Stimulated activated CD4-positive, alpha-beta T cell treated with anti-CD3 and anti-CD28 coated beads, Interleukin-2, amount 100 ng/mL, for 48 hours (primary cell): Measurements from ENCODE around the gene L1TD1.
"Not testable (repeated sequence)": the region's sequence is repeated elsewhere in the genome, so short reads cannot be mapped to it uniquely, and the experiment has no call there.

Experiments
- DNase-seq, 2 donors: peaks; one replicate each; pipeline ENCODE4 v3.0.0-alpha.2; 2020

The L1TD1 gene

GRCh38 chr1:62194651-62195544 is at the start of gene L1TD1:
Gene L1TD1, plus strand, starts transcription at chr1:62194849. Its CDS starts 11,780 bp downstream, at chr1:62206629.
- no peak for DNase-seq

- no peak for DNase-seq
Measured at GRCh38 chr1:62159940-62160348, 34.7 kb upstream of the L1TD1 start.

- DNase-seq = no peak
Measured at GRCh38 chr1:62161711-62162110, 32.9 kb upstream of the L1TD1 start.

- not testable (repeated sequence) for DNase-seq
Measured at GRCh38 chr1:62170380-62170779, 24.3 kb upstream of the L1TD1 start.

- peak; percentile 29 to 33 for DNase-seq
Measured at GRCh38 chr1:62175568-62176179, 19.0 kb upstream of the L1TD1 start.

GRCh38 chr1:62176597-62177312 is 17.9 kb upstream of the L1TD1 start:
- DNase-seq = no peak

GRCh38 chr1:62177621-62178020 is 17.0 kb upstream of the L1TD1 start:
- no peak for DNase-seq

- no peak for DNase-seq
Measured at GRCh38 chr1:62178372-62178771, 16.3 kb upstream of the L1TD1 start.

- not testable (repeated sequence) for DNase-seq
Measured at GRCh38 chr1:62180054-62180453, 14.6 kb upstream of the L1TD1 start.

GRCh38 chr1:62180639-62181038 is 14.0 kb upstream of the L1TD1 start:
- DNase-seq = no peak

- DNase-seq = no peak
Measured at GRCh38 chr1:62181532-62181931, 13.1 kb upstream of the L1TD1 start.

GRCh38 chr1:62182157-62182556 is 12.5 kb upstream of the L1TD1 start:
- DNase-seq = not testable (repeated sequence)

- not testable (repeated sequence) for DNase-seq
Measured at GRCh38 chr1:62183164-62184020, 11.3 kb upstream of the L1TD1 start.

GRCh38 chr1:62184336-62184735 is 10.3 kb upstream of the L1TD1 start:
- no peak for DNase-seq

GRCh38 chr1:62185233-62185632 is 9.4 kb upstream of the L1TD1 start:
- DNase-seq = not testable (repeated sequence)

- no peak for DNase-seq
Measured at GRCh38 chr1:62185677-62186076, 9.0 kb upstream of the L1TD1 start.

- DNase-seq = no peak
Measured at GRCh38 chr1:62187548-62187947, 7.1 kb upstream of the L1TD1 start.

- no peak for DNase-seq
Measured at GRCh38 chr1:62188111-62188510, 6.5 kb upstream of the L1TD1 start.

GRCh38 chr1:62196086-62196690 is 1.5 kb downstream of the L1TD1 start:
- DNase-seq = no peak

- no peak for DNase-seq
Measured at GRCh38 chr1:62198069-62198780, 3.6 kb downstream of the L1TD1 start.

- DNase-seq = no peak
Measured at GRCh38 chr1:62198781-62199125, 4.1 kb downstream of the L1TD1 start.

GRCh38 chr1:62207187-62207586 is 12.5 kb downstream of the L1TD1 start:
- no peak for DNase-seq
